IMR-90 (cell line): ENCODE measurements around the gene FGFRL1. TPM values are rescaled to one million over a fixed set of nuclear protein-coding genes. Genes with fewer than 3 reads are reported as not detected.

ENCODE experiments used
- ATAC-seq: fragments of 200-7000 bp; cut with Tn5 transposase; 2 replicates; pipeline ENCODE4 v1.9.1; 2020; ENCODE audit warnings: low read depth, mild to moderate bottlenecking, moderate library complexity
- BruUV-seq: library from RNA; stranded (reverse); fragments of 400-500 nt; replicated peaks from 2 replicates; lab custom pipeline; 2021; lab: Mats Ljungman, UMichigan
- CTCF ChIA-PET: fragments of 300-600 bp; formaldehyde crosslinking; extraction: SDS; loops from one replicate; lab custom pipeline; 2021; ENCODE audit warnings: antibody characterized with exemption; lab: Yijun Ruan, JAX
- POLR2A ChIA-PET: fragments of 300-600 bp; sonication (Branson Sonifier 250); formaldehyde crosslinking; loops from one replicate; lab custom pipeline; 2022; ENCODE audit warnings: antibody characterized with exemption; ENCODE audit not compliant: unreplicated experiment; lab: Charles Lee
- DNase-seq: peaks from one replicate; pipeline ENCODE4 v3.0.0; 2013
- H2AFZ ChIP-seq: replicated peaks from 2 replicates; pipeline ENCODE3; 2013; ENCODE audit warnings: low read length, mild to moderate bottlenecking; ENCODE audit not compliant: poor library complexity
- H2AK5ac ChIP-seq: 2 replicates; pipeline ENCODE4 v1.6.1; 2013; ENCODE audit warnings: low read depth, low read length, inconsistent platforms
- H2AK9ac ChIP-seq: replicated peaks from 2 replicates; pipeline ENCODE3; 2013; ENCODE audit warnings: mild to moderate bottlenecking, low read depth, low read length, moderate library complexity; ENCODE audit not compliant: poor library complexity
- H2BK120ac ChIP-seq: 2 replicates; pipeline ENCODE4 v1.6.1; 2013; ENCODE audit warnings: low read depth, low read length, inconsistent platforms
- H2BK15ac ChIP-seq: 3 replicates; pipeline ENCODE4 v1.6.1; 2013; ENCODE audit warnings: low read depth, low read length, inconsistent platforms
- H2BK20ac ChIP-seq: 2 replicates; pipeline ENCODE4 v1.6.1; 2013; ENCODE audit warnings: low read depth, mild to moderate bottlenecking, inconsistent platforms, low read length, moderate library complexity
- H2BK5ac ChIP-seq: 2 replicates; pipeline ENCODE4 v1.6.1; 2013; ENCODE audit warnings: mild to moderate bottlenecking, low read depth, low read length, inconsistent platforms; ENCODE audit not compliant: poor library complexity, severe bottlenecking
- H3K14ac ChIP-seq: replicated peaks from 2 replicates; pipeline ENCODE4 v1.6.1; 2013; ENCODE audit warnings: low read depth, low read length, inconsistent platforms
- H3K18ac ChIP-seq: 2 replicates; pipeline ENCODE4 v1.6.1; 2013; ENCODE audit warnings: low read depth, low read length, control low read depth
- H3K23ac ChIP-seq: 2 replicates; pipeline ENCODE4 v1.6.1; 2013; ENCODE audit warnings: low read depth, low read length, inconsistent platforms
- H3K27ac ChIP-seq: 2 replicates; pipeline ENCODE4 v1.5.1; 2013; ENCODE audit warnings: mild to moderate bottlenecking, control low read depth, low read length; ENCODE audit not compliant: insufficient read depth
- H3K27me3 ChIP-seq: 2 replicates; pipeline ENCODE4 v1.6.1; 2013; ENCODE audit warnings: low read length; ENCODE audit not compliant: control insufficient read depth, insufficient read depth
- H3K36me3 ChIP-seq: 2 replicates; pipeline ENCODE4 v1.6.1; 2013; ENCODE audit warnings: low read length, mixed read lengths; ENCODE audit not compliant: control insufficient read depth, insufficient read depth
- H3K4ac ChIP-seq: 2 replicates; pipeline ENCODE4 v1.6.1; 2013; ENCODE audit warnings: low read depth, low read length, inconsistent platforms
- H3K4me1 ChIP-seq: 2 replicates; pipeline ENCODE4 v1.6.1; 2013; ENCODE audit warnings: low read length, mixed read lengths; ENCODE audit not compliant: control insufficient read depth, insufficient read depth
- H3K4me2 ChIP-seq: 2 replicates; pipeline ENCODE4 v1.6.1; 2013; ENCODE audit warnings: low read depth, mild to moderate bottlenecking, control low read depth, low read length, moderate library complexity
- H3K4me3 ChIP-seq: 2 replicates; pipeline ENCODE4 v1.5.1; 2013; ENCODE audit warnings: low read depth, mild to moderate bottlenecking, control low read depth, low read length, moderate library complexity; ENCODE audit not compliant: insufficient read depth
- H3K56ac ChIP-seq: 2 replicates; pipeline ENCODE4 v1.6.1; 2013; ENCODE audit warnings: low read length, inconsistent platforms; ENCODE audit not compliant: insufficient read depth; ENCODE audit errors: extremely low read depth
- H3K79me1 ChIP-seq, 2 experiments: 2 replicates each; pipeline ENCODE4 v1.6.1; 2013; ENCODE audit warnings: low read length in 2 of 2, inconsistent platforms in 1 of 2, low read depth in 1 of 2
- H3K9ac ChIP-seq: 2 replicates; pipeline ENCODE4 v1.6.1; 2013; ENCODE audit warnings: low read depth, low read length, control low read depth
- H3K9me1 ChIP-seq: 2 replicates; pipeline ENCODE4 v1.6.1; 2013; ENCODE audit warnings: low read length, inconsistent platforms; ENCODE audit not compliant: insufficient read depth
- H3K9me3 ChIP-seq: 2 replicates; pipeline ENCODE4 v1.6.1; 2013; ENCODE audit warnings: low read length; ENCODE audit not compliant: control insufficient read depth, insufficient read depth
- H4K20me1 ChIP-seq: 2 replicates; pipeline ENCODE4 v1.6.1; 2013; ENCODE audit warnings: low read length, inconsistent platforms; ENCODE audit not compliant: insufficient read depth
- H4K5ac ChIP-seq: 2 replicates; pipeline ENCODE4 v1.6.1; 2013; ENCODE audit warnings: mild to moderate bottlenecking, low read depth, low read length, control low read depth
- H4K8ac ChIP-seq, 2 experiments: 2 replicates each; pipeline ENCODE4 v1.6.1; 2013; ENCODE audit warnings: low read depth in 2 of 2, low read length in 2 of 2, control low read depth in 1 of 2, inconsistent platforms in 1 of 2
- H4K91ac ChIP-seq: 2 replicates; pipeline ENCODE4 v1.6.1; 2013; ENCODE audit warnings: low read depth, low read length, inconsistent platforms; ENCODE audit not compliant: insufficient read depth
- BHLHE40 ChIP-seq: fragments of 150-350 bp; IDR thresholded peaks from 2 replicates; pipeline ENCODE4 v1.6.1; 2016; ENCODE audit warnings: mild to moderate bottlenecking, low read depth, low read length
- CEBPB ChIP-seq: IDR thresholded peaks from 2 replicates; pipeline ENCODE4 v1.6.1; 2012; ENCODE audit warnings: low read depth, low read length, improper control_type of control experiment
- CHD1 ChIP-seq: IDR thresholded peaks from 2 replicates; pipeline ENCODE4 v1.6.1; 2012; ENCODE audit warnings: low read depth, low read length, improper control_type of control experiment
- CTCF ChIP-seq: conservative IDR thresholded peaks from 2 replicates; pipeline ENCODE4 v1.5.1; 2012; ENCODE audit warnings: mild to moderate bottlenecking, low read depth, low read length, improper control_type of control experiment
- ELK1 ChIP-seq: fragments of 150-350 bp; IDR thresholded peaks from 2 replicates; pipeline ENCODE4 v1.6.1; 2016; ENCODE audit warnings: low read depth, mild to moderate bottlenecking, low read length, moderate library complexity, borderline replicate concordance
- FOS ChIP-seq: fragments of 150-350 bp; IDR thresholded peaks from 2 replicates; pipeline ENCODE4 v1.6.1; 2016; ENCODE audit warnings: low read depth, low read length
- MAFK ChIP-seq: IDR thresholded peaks from 2 replicates; pipeline ENCODE4 v1.6.1; 2012; ENCODE audit warnings: low read depth, low read length, improper control_type of control experiment
- MXI1 ChIP-seq: IDR thresholded peaks from 2 replicates; pipeline ENCODE4 v1.6.1; 2012; ENCODE audit warnings: low read depth, mild to moderate bottlenecking, low read length, moderate library complexity, borderline replicate concordance
- NFE2L2 ChIP-seq: fragments of 150-350 bp; IDR thresholded peaks from 2 replicates; pipeline ENCODE4 v1.6.1; 2016; ENCODE audit warnings: low read depth, mild to moderate bottlenecking, low read length
- RAD21 ChIP-seq: IDR thresholded peaks from 2 replicates; pipeline ENCODE4 v1.6.1; 2012; ENCODE audit warnings: low read length, improper control_type of control experiment
- RCOR1 ChIP-seq: IDR thresholded peaks from 2 replicates; pipeline ENCODE4 v1.6.1; 2012; ENCODE audit warnings: mild to moderate bottlenecking, low read length, improper control_type of control experiment; ENCODE audit not compliant: insufficient replicate concordance
- RFX5 ChIP-seq: IDR thresholded peaks from 2 replicates; pipeline ENCODE4 v1.8.0; 2012; ENCODE audit warnings: low read depth, mild to moderate bottlenecking, low read length, moderate library complexity
- SMC3 ChIP-seq: fragments of 150-350 bp; IDR thresholded peaks from 2 replicates; pipeline ENCODE4 v1.6.1; 2016; ENCODE audit warnings: low read depth, mild to moderate bottlenecking, antibody characterized with exemption, low read length, moderate library complexity
- USF2 ChIP-seq: fragments of 150-350 bp; IDR thresholded peaks from 2 replicates; pipeline ENCODE4 v1.6.1; 2017; ENCODE audit warnings: mild to moderate bottlenecking, antibody characterized with exemption, low read length, low read depth
- WGBS, 2 experiments: methylation state at CpG; one replicate each; pipeline versions ENCODE4 v1.1.5 to v1.1.7; 2013; ENCODE audit warnings: missing lambda C conversion rate in 2 of 2; ENCODE audit not compliant: insufficient read length in 1 of 2; ENCODE audit errors: extremely low coverage in 2 of 2; 5-methylcytosine and 5-hydroxymethylcytosine counted together
- dilution Hi-C: fragments of 300-500 bp; cut with HindIII; formaldehyde crosslinking; loops from one replicate; pipeline ENCODE4 v1.14.3; 2018; ENCODE audit warnings: low sequenced_read_pairs; ENCODE audit not compliant: unreplicated experiment
- in situ Hi-C: fragments of 300-500 bp; cut with MboI; formaldehyde crosslinking; loops from 3 replicates; pipeline ENCODE4 v1.14.3; 2019; ENCODE audit warnings: low sequenced_read_pairs, inconsistent platforms, mixed read lengths
- intact Hi-C: fragments of 100-400 bp; cut with micrococcal nuclease; formaldehyde crosslinking; loops from 2 replicates; pipeline ENCODE4 v1.10.0; 2022
- polyA plus RNA-seq, 3 experiments: library from polyadenylated mRNA; depleted of rRNA; stranded (reverse); fragments of >200 nt; gene quantifications; 2 replicates each; pipeline ENCODE4 v1.2.3, GENCODE V29; 2012; ENCODE audit warnings: low replicate concordance in 1 of 3
- total RNA-seq: library from RNA; depleted of rRNA; stranded (reverse); fragments of >200 nt; gene quantifications from 2 replicates; pipeline ENCODE4 v1.2.3, GENCODE V29; 2012

The FGFRL1 gene
- total and polyA plus RNA-seq, 2 of the 4 experiments (the other 2 are of a cell fraction): 49.3 to 78.8 TPM

GRCh38 chr4:1001561-1002130 lies 9.8 kb upstream of the FGFRL1 start:
- peaks cover under 1% of the 10 kb centered on the region for H3K9me3 ChIP-seq
- 27% methylated on average over 19 of the region's 48 CpGs; no CpG with 5 or more reads in 1 of the 2 experiments for WGBS, 2 experiments
- H3K4me2 ChIP-seq: no peak overlapping the region
- no peak overlapping the region for H3K14ac ChIP-seq
- POLR2A ChIA-PET: no interaction called here
- no peak overlapping the region for H4K5ac ChIP-seq
- H4K20me1 ChIP-seq: peaks cover 9% of the 10 kb centered on the region
- no peak overlapping the region for H3K18ac ChIP-seq
- H3K4me1 ChIP-seq: peaks cover 4% of the 10 kb centered on the region; the same call in 1 of the 2 replicates
- no peak overlapping the region for H4K8ac ChIP-seq
- H3K27me3 ChIP-seq: peaks cover 67% of the 10 kb centered on the region
- TF ChIP-seq CTCF: no peak
- no peak for TF ChIP-seq RCOR1
- TF ChIP-seq BHLHE40: no peak
- no peak for TF ChIP-seq RFX5
- TF ChIP-seq MAFK: no peak
- no peak for TF ChIP-seq FOS
- TF ChIP-seq NFE2L2: no peak
- no peak for TF ChIP-seq CEBPB
- no peak for TF ChIP-seq SMC3
- no peak for TF ChIP-seq ELK1
- no peak for TF ChIP-seq RAD21
- no peak for TF ChIP-seq CHD1
- no peak for TF ChIP-seq USF2
- no peak for TF ChIP-seq MXI1
- no peak overlapping the region for H2BK120ac ChIP-seq
- intact Hi-C loops (no loop called here), dilution Hi-C loops (no loop called here), in situ Hi-C loops (no loop called here)
- H4K91ac ChIP-seq: no peak overlapping the region
- H3K79me1 ChIP-seq: no peaks in the 10 kb centered on the region
- H3K27ac ChIP-seq: no peak overlapping the region
- H2BK15ac ChIP-seq: no peak overlapping the region
- no peak overlapping the region for H3K9ac ChIP-seq
- H2AFZ ChIP-seq: peak overlapping the region; percentile 0
- DNase-seq: no peak
- CTCF ChIA-PET: no interaction called here
- H3K9me1 ChIP-seq: no peaks in the 10 kb centered on the region
- no peak overlapping the region for H3K4ac ChIP-seq
- no peak overlapping the region for H2BK20ac ChIP-seq
- no peak overlapping the region for H2AK9ac ChIP-seq
- H2BK5ac ChIP-seq: no peak overlapping the region
- H3K36me3 ChIP-seq: no peaks in the 10 kb centered on the region
- no peak for ATAC-seq
- BruUV-seq: no TSS peak
- no peak overlapping the region for H3K4me3 ChIP-seq
- H3K23ac ChIP-seq: no peak overlapping the region
- no peak overlapping the region for H2AK5ac ChIP-seq
- H3K56ac ChIP-seq: no peak overlapping the region
